Raji (cell line): ENCODE results near the gene RDX.

Experiments
- POLR2A ChIP-seq: IDR thresholded peaks from 2 replicates; pipeline ENCODE4 v1.6.1; 2011; ENCODE audit warnings: low read depth, low read length, control low read depth; ENCODE audit not compliant: insufficient read depth

The RDX gene

DNA sequence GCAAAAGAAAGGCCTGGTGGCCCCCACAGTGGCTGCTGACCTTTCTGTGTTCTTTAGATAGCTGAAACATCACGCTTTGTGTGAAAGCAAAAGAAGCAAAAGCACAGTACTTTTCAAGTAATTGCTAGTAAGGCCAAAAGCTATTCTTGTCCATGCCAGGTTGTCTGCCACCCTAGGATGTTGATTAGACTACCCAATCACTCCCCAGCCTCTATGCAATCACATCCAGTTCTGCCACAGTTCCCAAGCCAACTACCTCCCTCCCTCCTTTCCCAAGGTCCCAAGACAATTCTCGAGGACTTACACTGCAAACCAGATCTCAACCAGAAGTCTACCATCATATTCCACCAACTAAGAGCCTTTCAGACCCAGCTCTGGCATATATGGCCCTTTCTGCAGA, 46.2 kb downstream of the RDX start:
- no peak for TF ChIP-seq POLR2A

- TF ChIP-seq POLR2A = no peak
Observed at GRCh38 chr11:110249766-110250165, 46.6 kb downstream of the RDX start.

DNA sequence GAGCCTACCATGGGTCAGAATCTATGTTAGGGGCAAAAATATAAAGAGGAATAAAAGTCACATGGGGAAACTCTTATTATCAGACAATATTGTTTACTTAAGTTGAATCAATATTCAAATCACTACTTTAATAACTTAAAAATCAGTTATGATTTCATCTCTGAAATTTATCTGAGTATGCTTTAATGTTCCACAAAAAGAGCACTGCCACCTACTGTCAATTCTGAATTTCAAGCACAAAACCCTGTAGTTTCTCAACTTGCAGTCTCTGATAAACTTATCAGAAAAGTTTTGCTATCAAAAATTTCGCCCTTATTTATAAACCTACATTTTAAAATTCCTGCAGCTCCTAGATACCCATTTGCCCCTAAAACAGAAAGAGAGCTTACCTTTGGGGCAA, 47.3 kb downstream of the RDX start:
- no peak for TF ChIP-seq POLR2A

DNA sequence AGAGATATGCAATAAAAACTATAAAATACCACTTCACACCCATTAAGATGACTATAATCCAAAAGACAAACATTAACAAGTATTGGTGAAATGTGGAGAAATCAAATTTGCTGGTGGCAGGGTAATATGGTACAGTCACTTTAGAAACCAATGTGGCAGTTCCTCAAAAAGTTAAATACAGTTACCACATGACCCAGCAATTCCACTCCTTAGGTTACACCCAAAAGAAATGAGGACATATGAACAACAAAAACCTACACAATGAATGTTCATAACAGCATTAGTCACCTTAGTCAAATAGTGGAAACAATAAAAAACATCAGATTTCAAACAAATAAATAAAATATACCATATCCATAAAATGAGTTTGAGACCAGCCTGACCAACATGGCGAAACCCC, 52.6 kb downstream of the RDX start:
- TF ChIP-seq POLR2A = no peak

DNA sequence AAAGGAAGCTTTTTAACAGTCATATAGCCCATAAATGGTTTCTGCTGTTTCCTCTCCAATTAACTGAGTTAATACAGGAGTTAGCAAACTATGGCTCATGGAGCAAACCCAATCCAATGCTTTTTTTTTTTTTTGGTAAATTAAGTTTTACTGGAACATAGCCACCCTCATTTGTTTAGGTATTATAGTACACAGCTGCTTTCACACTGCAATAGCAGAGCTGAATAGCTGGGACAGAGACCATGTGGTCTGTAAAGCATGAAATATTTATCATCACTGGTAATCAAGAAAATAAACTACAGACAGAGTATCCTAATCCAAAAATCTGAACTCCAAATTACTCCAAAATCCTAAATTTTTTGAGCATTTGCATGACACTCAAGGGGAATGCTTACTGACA, 53.7 kb downstream of the RDX start:
- no peak for TF ChIP-seq POLR2A

GRCh38 chr11:110242188-110242587, 54.2 kb downstream of the RDX start:
- TF ChIP-seq POLR2A = no peak

DNA sequence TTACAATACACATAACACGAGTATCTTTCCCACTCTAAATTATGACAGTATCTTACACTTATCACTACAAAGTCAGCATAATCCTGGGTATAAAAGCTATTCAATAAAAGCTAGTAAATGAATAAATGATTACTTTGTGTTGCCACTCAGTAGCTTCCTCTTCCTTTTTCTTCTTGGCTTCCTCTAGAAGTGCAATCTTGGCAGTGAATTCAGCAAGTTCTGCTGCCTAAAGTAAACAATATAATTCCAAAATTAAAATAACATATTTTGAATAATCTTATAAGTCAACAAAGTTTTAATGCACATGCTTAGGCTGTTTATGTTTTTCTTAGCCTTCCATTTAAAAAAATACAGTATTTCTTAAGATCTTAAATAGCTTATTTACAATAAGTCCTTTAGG, 60.4 kb downstream of the RDX start:
- no peak for TF ChIP-seq POLR2A

- no peak for TF ChIP-seq POLR2A
Observed at GRCh38 chr11:110230377-110230776, 66.0 kb downstream of the RDX start.

DNA sequence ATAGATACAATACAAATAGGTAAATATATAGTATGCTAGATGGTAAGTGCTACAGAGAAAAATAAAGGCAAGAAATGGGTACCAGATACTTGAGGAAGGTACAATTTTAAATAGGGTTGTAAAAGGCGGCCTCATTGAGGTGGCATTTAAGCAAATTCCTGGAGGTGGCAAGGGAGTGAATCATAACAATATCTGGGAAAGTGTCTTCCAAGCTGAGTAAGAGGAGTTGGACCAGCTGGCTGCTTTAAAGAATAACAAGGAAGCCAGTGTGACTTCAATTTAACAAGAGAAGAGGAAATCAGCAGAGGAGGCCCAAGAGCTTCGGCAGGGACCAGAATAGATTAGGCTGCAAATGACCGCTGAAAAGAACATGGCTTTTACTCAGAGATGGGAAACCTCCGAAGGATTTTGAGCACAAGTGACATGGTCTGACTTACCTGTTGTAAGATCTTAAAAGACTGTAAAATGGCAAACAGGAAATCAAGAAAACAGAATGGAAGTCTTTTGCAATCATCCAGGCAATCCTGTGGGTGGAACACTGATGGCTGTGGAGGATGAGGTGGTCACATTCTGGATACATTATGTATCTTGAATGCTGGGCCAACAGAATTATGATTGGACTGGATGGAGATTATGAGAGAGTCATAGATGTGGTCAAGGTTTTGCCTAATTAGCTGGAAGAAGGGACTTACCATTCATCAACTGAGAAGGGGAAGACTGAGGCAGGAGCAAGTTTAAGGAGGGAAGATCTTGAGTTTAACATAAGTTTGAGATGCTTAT, 77.2 kb downstream of the RDX start:
- no peak for TF ChIP-seq POLR2A

DNA sequence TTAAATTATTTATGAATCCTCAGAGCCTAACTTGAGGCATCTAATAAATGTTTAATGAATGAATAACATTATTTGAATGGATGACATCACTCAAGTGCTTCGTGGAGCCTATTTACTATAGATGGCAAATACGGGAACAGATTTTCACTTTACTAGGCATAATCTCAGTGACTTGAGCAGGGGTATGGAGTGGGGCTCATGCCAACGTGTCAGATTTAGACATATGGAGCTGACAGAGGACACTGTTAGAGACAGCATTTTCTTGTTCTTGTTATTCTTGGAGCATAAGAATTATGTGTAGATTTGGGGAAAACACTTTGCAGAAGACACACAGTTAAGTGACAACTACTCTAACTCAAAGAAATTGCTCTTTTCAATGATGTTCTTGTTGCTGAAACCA, 78.5 kb downstream of the RDX start:
- TF ChIP-seq POLR2A = no peak

- TF ChIP-seq POLR2A = no peak
Observed at GRCh38 chr11:110217223-110217877, 79.1 kb downstream of the RDX start.

- TF ChIP-seq POLR2A = no peak
Observed at GRCh38 chr11:110207123-110207522, 89.3 kb downstream of the RDX start.

- TF ChIP-seq POLR2A = no peak
Observed at GRCh38 chr11:110200836-110201235, 95.6 kb downstream of the RDX start.

DNA sequence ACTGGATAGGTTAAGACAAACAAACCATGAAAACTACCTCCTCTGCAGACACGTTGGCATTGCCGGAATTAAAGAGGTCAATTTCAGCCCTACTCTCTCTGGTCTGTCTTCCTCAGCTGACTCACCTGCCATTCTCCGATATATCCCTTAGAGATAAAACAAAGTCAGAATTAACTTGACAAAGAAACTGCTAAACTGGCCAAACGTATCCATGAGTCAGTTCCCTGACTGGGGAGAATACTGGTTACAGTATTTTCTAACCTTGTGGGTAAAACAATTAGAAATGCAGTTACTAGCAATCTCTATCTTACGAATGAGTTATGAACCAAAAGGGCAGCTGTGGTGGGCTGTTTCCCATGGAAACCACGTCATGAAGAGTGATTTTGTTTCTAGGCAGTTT, 96.2 kb downstream of the RDX start:
- no peak for TF ChIP-seq POLR2A

DNA sequence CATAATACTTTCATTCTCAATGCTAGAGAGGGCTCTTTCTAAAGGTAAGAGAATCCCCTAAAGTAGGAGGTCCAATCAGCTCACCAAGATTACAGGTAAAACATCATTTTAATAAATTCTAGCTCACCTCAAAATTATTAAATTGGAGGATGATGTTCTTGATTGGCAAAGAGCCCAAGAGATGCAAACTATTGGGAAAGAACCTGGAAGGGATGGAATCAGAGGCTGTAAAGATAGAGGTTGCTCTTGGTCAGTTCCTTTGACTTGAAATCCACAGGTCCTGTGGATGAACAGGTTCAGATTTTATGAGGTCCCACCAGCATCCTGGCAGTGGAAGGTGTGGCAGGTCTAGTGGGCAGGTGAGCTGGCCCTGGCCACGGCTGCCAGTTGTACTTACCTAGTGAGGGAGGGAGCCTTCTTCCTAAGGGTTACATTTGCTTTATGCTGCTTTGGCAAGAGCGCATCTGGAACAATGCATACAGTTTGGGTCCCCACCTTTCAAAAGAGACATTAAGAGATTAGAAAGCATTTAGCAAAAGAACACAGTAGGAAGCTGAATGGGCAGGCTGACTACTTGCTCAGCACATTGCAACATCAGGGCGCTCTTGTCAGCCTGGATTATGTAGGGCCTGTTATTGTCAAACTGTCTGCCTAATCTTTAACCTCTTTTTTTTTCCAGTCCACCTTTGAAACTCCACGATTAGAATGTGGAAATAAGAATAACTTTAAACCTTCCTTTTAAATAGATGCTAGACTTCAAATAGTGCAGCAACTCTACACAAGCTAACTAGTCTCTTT, 97.0 kb downstream of the RDX start:
- TF ChIP-seq POLR2A = no peak

DNA sequence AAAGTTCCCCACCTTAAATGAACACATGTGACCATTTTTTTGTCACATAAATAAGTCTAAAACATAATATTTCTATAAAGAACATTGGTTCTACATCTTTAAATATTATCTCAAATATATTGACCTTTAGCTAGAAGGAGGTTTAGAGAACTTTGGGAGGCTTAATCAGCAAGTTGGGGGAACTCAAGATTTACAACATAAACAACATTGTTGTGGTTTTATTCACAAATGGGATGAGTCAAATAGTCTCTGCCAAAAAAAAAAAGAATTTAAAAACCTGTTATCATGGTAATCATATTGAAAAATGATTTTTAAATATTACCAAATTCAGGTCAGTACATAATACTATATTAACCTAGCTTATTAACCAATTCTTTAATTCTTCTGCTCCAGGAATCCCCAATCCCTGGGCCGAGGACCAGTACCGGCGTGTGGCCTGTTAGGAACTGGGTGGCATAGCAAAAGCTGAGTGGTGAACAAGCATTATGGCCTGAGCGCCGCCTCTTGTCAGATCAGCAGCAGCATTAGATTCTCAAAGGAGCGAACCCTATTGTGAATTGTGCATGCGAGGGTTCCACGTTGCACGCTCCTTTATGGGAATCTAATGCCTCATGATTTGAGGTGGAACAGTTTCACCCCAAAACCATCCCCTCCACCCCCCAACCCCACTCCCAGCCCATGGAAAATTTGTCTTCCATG, 98.2 kb downstream of the RDX start:
- no peak for TF ChIP-seq POLR2A

- no peak for TF ChIP-seq POLR2A
Observed at GRCh38 chr11:110196884-110197420, 99.5 kb downstream of the RDX start.
